WERI-Rb-1 (cell line): ENCODE data around the gene HES2.
A peak's percentile ranks its signal among the peaks of the same experiment; 100 is the strongest.

Experiments used
- DNase-seq: peaks from one replicate; pipeline ENCODE4 v3.0.0-alpha.2; 2020
- H3K27ac ChIP-seq: fragments of 250-450 bp; sonication (Bioruptor Pico); 2 replicates; pipeline ENCODE4 v1.5.1; 2020; ENCODE audit warnings: mild to moderate bottlenecking, moderate library complexity
- H3K27me3 ChIP-seq: fragments of 250-450 bp; sonication (Bioruptor Pico); 2 replicates; pipeline ENCODE4 v1.5.1; 2021; ENCODE audit warnings: mild to moderate bottlenecking, low read depth, moderate library complexity; ENCODE audit not compliant: insufficient read depth, severe bottlenecking
- H3K36me3 ChIP-seq: fragments of 250-450 bp; sonication (Bioruptor Pico); 2 replicates; pipeline ENCODE4 v1.5.1; 2020; ENCODE audit warnings: mild to moderate bottlenecking, moderate library complexity
- H3K4me3 ChIP-seq: 2 replicates; pipeline ENCODE4 v1.5.1; 2011; ENCODE audit warnings: low read depth, mild to moderate bottlenecking, control low read depth, low read length
- H3K9me3 ChIP-seq: fragments of 250-450 bp; sonication (Bioruptor Pico); 2 replicates; pipeline ENCODE4 v1.5.1; 2021; ENCODE audit warnings: mild to moderate bottlenecking, moderate library complexity; ENCODE audit not compliant: severe bottlenecking
- CTCF ChIP-seq: IDR thresholded peaks from 2 replicates; pipeline ENCODE4 v1.5.1; 2011; ENCODE audit warnings: low read depth, mild to moderate bottlenecking, control low read depth, inconsistent platforms, low read length

Gene HES2

GRCh38 chr1:6409053-6409452 is 10.7 kb downstream of the HES2 start:
- Histone ChIP-seq H3K4me3 (no peak overlapping the region), H3K27ac (no peak overlapping the region), H3K36me3 (no peaks in the 10 kb centered on the region), H3K9me3 (no peaks in the 10 kb centered on the region), H3K27me3 (no peaks in the 10 kb centered on the region)
- TF ChIP-seq CTCF: no peak
- no peak for DNase-seq

- H3K36me3 ChIP-seq: no peaks in the 10 kb centered on the region
- H3K9me3 ChIP-seq: no peaks in the 10 kb centered on the region
- no peak for DNase-seq
- H3K4me3 ChIP-seq: no peak overlapping the region
- H3K27ac ChIP-seq: no peak overlapping the region
- no peak for TF ChIP-seq CTCF
- no peaks in the 10 kb centered on the region for H3K27me3 ChIP-seq
These were observed 11.7 kb downstream of the HES2 start for GRCh38 chr1:6408023-6408422.

- no peak for TF ChIP-seq CTCF
- Histone ChIP-seq H3K27me3 (no peaks in the 10 kb centered on the region), H3K36me3 (no peaks in the 10 kb centered on the region), H3K9me3 (no peaks in the 10 kb centered on the region), H3K27ac (no peak overlapping the region), H3K4me3 (no peak overlapping the region)
- DNase-seq: no peak
These were observed 18.0 kb downstream of the HES2 start for GRCh38 chr1:6401673-6402072.

- no peaks in the 10 kb centered on the region for H3K9me3 ChIP-seq
- no peak for TF ChIP-seq CTCF
- H3K27me3 ChIP-seq: no peaks in the 10 kb centered on the region
- no peak overlapping the region for H3K27ac ChIP-seq
- DNase-seq: no peak
- H3K4me3 ChIP-seq: no peak overlapping the region
- no peaks in the 10 kb centered on the region for H3K36me3 ChIP-seq
These were observed 20.4 kb downstream of the HES2 start for GRCh38 chr1:6399294-6399693.

- Histone ChIP-seq H3K9me3 (no peaks in the 10 kb centered on the region), H3K4me3 (no peak overlapping the region; the same call in 1 of the 2 replicates)
- peak; percentile 85 for DNase-seq
These were observed 21.8 kb downstream of the HES2 start for GRCh38 chr1:6397844-6398441.

More at GRCh38 chr1:6397844-6398441, 21.8 kb downstream of the HES2 start:
- H3K36me3 ChIP-seq: no peaks in the 10 kb centered on the region
- no peak for TF ChIP-seq CTCF
- H3K27ac ChIP-seq: peak overlapping the region; percentile 49
- no peaks in the 10 kb centered on the region for H3K27me3 ChIP-seq
